ENCODE data around the gene FAIM2.

Gene FAIM2

DNA sequence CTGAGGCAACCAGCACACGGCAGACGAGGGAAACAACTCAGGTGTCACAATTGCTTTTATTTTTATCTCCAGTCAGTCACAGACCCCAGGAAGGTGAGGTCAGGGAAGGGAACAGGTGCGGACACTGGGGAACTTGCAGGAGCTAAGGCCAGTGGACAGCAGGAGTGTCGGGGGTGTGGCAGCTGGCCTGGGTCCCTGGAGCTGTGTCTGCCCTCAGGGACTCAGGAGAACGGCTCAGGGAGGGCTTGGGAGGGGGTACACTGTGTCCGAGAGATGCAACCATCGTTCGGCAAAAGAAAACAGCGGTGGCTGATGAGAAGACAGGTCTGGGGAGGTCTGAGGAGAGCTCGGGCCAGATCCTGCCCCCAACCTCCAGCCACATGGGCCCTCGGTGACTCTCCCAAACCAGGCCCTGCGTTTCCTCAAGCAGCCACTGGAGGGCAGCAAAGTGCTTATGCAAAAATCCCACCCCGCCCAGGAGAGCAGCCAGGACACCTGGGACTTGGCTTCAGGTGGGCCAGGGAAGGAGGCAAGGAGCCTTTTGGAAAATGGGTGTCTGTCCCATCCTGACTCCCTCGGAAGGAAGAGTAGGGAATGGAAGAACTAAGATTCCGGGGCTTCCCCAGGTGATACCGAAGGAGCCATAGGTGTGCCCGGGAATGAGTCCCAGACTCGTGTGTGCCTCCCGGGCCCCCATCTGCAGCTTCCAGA, 36.7 kb downstream of the FAIM2 start:
- ChIA-PET POLR2A (interaction anchor here (0.5 to 2.0 kb wide), 5 partner anchors 20 to 330 kb away, joined by 3 to 6 read pairs (median 4); no protein-coding TSS in a partner anchor), CTCF (interaction anchor here (0.6 to 6.1 kb wide), 53 partner anchors 9 to 1444 kb away, joined by 3 to 99 read pairs (median 5); partner anchors contain the start of genes AQP2 and BCDIN3D)
- no peak overlapping the region for H3K4me3 ChIP-seq (ENCODE audit: low read depth, low read length)
- TF ChIP-seq, protein P1, sequence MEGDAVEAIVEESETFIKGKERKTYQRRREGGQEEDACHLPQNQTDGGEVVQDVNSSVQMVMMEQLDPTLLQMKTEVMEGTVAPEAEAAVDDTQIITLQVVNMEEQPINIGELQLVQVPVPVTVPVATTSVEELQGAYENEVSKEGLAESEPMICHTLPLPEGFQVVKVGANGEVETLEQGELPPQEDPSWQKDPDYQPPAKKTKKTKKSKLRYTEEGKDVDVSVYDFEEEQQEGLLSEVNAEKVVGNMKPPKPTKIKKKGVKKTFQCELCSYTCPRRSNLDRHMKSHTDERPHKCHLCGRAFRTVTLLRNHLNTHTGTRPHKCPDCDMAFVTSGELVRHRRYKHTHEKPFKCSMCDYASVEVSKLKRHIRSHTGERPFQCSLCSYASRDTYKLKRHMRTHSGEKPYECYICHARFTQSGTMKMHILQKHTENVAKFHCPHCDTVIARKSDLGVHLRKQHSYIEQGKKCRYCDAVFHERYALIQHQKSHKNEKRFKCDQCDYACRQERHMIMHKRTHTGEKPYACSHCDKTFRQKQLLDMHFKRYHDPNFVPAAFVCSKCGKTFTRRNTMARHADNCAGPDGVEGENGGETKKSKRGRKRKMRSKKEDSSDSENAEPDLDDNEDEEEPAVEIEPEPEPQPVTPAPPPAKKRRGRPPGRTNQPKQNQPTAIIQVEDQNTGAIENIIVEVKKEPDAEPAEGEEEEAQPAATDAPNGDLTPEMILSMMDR (tag by site-specific recombination; IDR thresholded peaks at IDR 0.05): peak; percentile 88
- TF ChIP-seq, protein P2, sequence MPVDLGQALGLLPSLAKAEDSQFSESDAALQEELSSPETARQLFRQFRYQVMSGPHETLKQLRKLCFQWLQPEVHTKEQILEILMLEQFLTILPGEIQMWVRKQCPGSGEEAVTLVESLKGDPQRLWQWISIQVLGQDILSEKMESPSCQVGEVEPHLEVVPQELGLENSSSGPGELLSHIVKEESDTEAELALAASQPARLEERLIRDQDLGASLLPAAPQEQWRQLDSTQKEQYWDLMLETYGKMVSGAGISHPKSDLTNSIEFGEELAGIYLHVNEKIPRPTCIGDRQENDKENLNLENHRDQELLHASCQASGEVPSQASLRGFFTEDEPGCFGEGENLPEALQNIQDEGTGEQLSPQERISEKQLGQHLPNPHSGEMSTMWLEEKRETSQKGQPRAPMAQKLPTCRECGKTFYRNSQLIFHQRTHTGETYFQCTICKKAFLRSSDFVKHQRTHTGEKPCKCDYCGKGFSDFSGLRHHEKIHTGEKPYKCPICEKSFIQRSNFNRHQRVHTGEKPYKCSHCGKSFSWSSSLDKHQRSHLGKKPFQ (tag by site-specific recombination; IDR thresholded peaks at IDR 0.05): no peak
- TF ChIP-seq IKZF3 (tag by site-specific recombination; IDR thresholded peaks at IDR 0.05) (peak; percentile 75), ZNF654 (tag by site-specific recombination; IDR thresholded peaks at IDR 0.05; ENCODE audit: low read depth) (peak; percentile 91), GLIS1 (tag by site-specific recombination; IDR thresholded peaks at IDR 0.05) (peak; percentile 58; the same call in 1 of the 2 replicates), ZBTB48 (tag by site-specific recombination; IDR thresholded peaks at IDR 0.05) (peak; percentile 38; the same call in 1 of the 2 replicates), KLF7 (tag by site-specific recombination; IDR thresholded peaks at IDR 0.05; ENCODE audit: borderline replicate concordance) (0 out of 2 replicates have a peak, but pooled peaks have one; percentile 8), ZNF248 (tag by site-specific recombination; IDR thresholded peaks at IDR 0.05) (no peak), ZEB2 (tag by site-specific recombination; IDR thresholded peaks at IDR 0.05) (peak; percentile 89), ZNF155 (tag by site-specific recombination; IDR thresholded peaks at IDR 0.05) (no peak), ZSCAN30 (tag by site-specific recombination; IDR thresholded peaks at IDR 0.05) (0 out of 2 replicates have a peak, but pooled peaks have one; percentile 13), ZNF335 (tag by site-specific recombination; conservative IDR thresholded peaks at IDR 0.05) (no peak), ZNF76 (tag by site-specific recombination; IDR thresholded peaks at IDR 0.05; ENCODE audit: borderline replicate concordance, low read depth) (peak; percentile 29; the same call in 1 of the 2 replicates), ZNF366 (tag by site-specific recombination; conservative IDR thresholded peaks at IDR 0.05) (no peak), ZXDB (tag by site-specific recombination; IDR thresholded peaks at IDR 0.05) (no peak), SCRT1 (tag by site-specific recombination; IDR thresholded peaks at IDR 0.05; ENCODE audit: borderline replicate concordance) (no peak), SALL2 (tag by site-specific recombination; IDR thresholded peaks at IDR 0.05; ENCODE audit: borderline replicate concordance) (no peak)
- TF ChIP-seq, protein P3, sequence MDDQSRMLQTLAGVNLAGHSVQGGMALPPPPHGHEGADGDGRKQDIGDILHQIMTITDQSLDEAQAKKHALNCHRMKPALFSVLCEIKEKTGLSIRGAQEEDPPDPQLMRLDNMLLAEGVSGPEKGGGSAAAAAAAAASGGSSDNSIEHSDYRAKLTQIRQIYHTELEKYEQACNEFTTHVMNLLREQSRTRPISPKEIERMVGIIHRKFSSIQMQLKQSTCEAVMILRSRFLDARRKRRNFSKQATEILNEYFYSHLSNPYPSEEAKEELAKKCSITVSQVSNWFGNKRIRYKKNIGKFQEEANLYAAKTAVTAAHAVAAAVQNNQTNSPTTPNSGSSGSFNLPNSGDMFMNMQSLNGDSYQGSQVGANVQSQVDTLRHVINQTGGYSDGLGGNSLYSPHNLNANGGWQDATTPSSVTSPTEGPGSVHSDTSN (CRISPR knock-in tag; IDR thresholded peaks at IDR 0.05): peak; percentile 28; the same call in 1 of the 2 replicates
- TF ChIP-seq, protein P4, sequence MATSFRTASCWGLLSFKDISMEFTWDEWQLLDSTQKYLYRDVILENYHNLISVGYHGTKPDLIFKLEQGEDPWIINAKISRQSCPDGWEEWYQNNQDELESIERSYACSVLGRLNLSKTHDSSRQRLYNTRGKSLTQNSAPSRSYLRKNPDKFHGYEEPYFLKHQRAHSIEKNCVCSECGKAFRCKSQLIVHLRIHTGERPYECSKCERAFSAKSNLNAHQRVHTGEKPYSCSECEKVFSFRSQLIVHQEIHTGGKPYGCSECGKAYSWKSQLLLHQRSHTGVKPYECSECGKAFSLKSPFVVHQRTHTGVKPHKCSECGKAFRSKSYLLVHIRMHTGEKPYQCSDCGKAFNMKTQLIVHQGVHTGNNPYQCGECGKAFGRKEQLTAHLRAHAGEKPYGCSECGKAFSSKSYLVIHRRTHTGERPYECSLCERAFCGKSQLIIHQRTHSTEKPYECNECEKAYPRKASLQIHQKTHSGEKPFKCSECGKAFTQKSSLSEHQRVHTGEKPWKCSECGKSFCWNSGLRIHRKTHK (tag by site-specific recombination; IDR thresholded peaks at IDR 0.05): no peak
- TF ChIP-seq, protein P5, sequence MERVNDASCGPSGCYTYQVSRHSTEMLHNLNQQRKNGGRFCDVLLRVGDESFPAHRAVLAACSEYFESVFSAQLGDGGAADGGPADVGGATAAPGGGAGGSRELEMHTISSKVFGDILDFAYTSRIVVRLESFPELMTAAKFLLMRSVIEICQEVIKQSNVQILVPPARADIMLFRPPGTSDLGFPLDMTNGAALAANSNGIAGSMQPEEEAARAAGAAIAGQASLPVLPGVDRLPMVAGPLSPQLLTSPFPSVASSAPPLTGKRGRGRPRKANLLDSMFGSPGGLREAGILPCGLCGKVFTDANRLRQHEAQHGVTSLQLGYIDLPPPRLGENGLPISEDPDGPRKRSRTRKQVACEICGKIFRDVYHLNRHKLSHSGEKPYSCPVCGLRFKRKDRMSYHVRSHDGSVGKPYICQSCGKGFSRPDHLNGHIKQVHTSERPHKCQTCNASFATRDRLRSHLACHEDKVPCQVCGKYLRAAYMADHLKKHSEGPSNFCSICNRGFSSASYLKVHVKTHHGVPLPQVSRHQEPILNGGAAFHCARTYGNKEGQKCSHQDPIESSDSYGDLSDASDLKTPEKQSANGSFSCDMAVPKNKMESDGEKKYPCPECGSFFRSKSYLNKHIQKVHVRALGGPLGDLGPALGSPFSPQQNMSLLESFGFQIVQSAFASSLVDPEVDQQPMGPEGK (tag by site-specific recombination; IDR thresholded peaks at IDR 0.05): peak; percentile 28; the same call in 1 of the 2 replicates
- H3K36me3 ChIP-seq (ENCODE audit: control insufficient read depth in 2 of 2, insufficient read depth in 1 of 2, low read length in 2 of 2): no peaks in the 10 kb centered on the region
- no peaks in the 10 kb centered on the region for H3K9me3 ChIP-seq (ENCODE audit: control insufficient read depth, insufficient read depth, low read depth, low read length)
- H3K27ac ChIP-seq (ENCODE audit: extremely low read depth, low read depth, low read length): no peak overlapping the region
- H3K4me1 ChIP-seq (ENCODE audit: control insufficient read depth, insufficient read depth, low read length): peaks cover 14% of the 10 kb centered on the region

Data from HEK293 (cell line).